ENCODE results near the gene ELL2. TPM values are rescaled to one million over a fixed set of nuclear protein-coding genes. Genes with fewer than 3 reads are reported as not detected.

Gene ELL2
- total and polyA plus RNA-seq, 9 of the 15 experiments (the other 6 are each of a cell fraction or from before 2014, with no cell fraction given) = 4.3 to 18.3 (median 14.5) TPM

GRCh38 chr5:95995962-95996489, 34.4 kb upstream of the ELL2 start:
- no peaks in the 10 kb centered on the region for H3K27me3 ChIP-seq (ENCODE audit: control insufficient read depth in 2 of 2, insufficient read depth in 2 of 2, low read length in 2 of 2)
- POLR2A ChIA-PET = interaction anchor here (1.0 to 1.2 kb wide), 4 partner anchors 11 to 35 kb away, joined by 3 read pairs; no protein-coding TSS in a partner anchor
- intact Hi-C loops (cut with micrococcal nuclease) = no loop called here

DNA sequence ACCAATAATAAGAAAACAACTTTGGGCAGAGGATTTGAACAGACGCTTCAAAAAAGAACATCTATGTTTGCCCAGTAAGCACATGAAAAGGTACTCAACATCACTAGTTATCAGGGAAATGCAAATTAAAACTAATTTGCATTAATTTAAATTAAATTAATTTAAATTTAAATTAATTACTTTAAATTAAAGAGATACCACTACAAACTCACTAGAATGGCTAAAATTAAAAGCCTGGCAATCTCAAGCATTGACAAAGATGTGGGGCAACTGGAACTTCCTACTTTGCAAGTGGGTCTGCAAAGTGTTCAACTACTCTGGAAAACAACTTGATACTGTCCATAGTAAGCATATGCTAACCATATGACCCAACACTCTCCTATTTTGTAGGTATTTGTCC, 32.1 kb upstream of the ELL2 start:
- POLR2A ChIA-PET = no interaction called here
- Histone ChIP-seq H3K9me1 (ENCODE audit: control insufficient read depth, insufficient read depth, low read length) (no peaks in the 10 kb centered on the region), H3K79me2 (ENCODE audit: control insufficient read depth, insufficient read depth, low read length) (no peaks in the 10 kb centered on the region), H3K36me3 (ENCODE audit: control insufficient read depth, insufficient read depth, low read length) (no peaks in the 10 kb centered on the region), H3K9ac (ENCODE audit: insufficient read depth in 1 of 2, low read depth in 2 of 2, low read length in 2 of 2) (no peak overlapping the region), H4K20me1 (replicated peaks; ENCODE audit: control insufficient read depth, insufficient read depth, low read length) (no peaks in the 10 kb centered on the region), H3K9me3 (replicated peaks; ENCODE audit: control insufficient read depth, insufficient read depth, low read depth, low read length) (no peaks in the 10 kb centered on the region), H3K4me2 (ENCODE audit: insufficient read depth, low read length) (no peak overlapping the region), H3K4me3 (no peak overlapping the region), H3K27ac (ENCODE audit: extremely low read depth, low read depth, low read length) (no peak overlapping the region), H3K27me3 (ENCODE audit: control insufficient read depth in 2 of 2, insufficient read depth in 2 of 2, low read length in 2 of 2) (no peaks in the 10 kb centered on the region), H3K4me1 (replicated peaks in 1 of 2; ENCODE audit: control insufficient read depth in 2 of 2, insufficient read depth in 2 of 2, low read length in 2 of 2) (peaks cover 0 to 5% of the 10 kb centered on the region in 2 experiments; a peak in 2 of 5 replicates), H2AFZ (ENCODE audit: low read depth, low read length) (no peak overlapping the region)
- 44% methylated on average over 1 of the region's 1 CpG for WGBS (ENCODE audit: insufficient coverage, low coverage, missing lambda C conversion rate)
- no peak for FAIRE-seq
- CTCF ChIA-PET (ENCODE audit: low intra/inter-chr PET ratio) = no interaction called here
- in situ Hi-C loops (cut with MboI) = no loop called here
- DNase-seq (ENCODE audit: extremely low read depth in 1 of 4, low spot score in 3 of 4) = no peak
- no TSS peak for BruUV-seq (replicated peaks)
- no peak for ATAC-seq
- intact Hi-C loops (cut with micrococcal nuclease) = no loop called here
- TF ChIP-seq ZNF324 (CRISPR knock-in tag; IDR thresholded peaks at IDR 0.05) (no peak), ZNF347 (CRISPR knock-in tag; IDR thresholded peaks at IDR 0.05; ENCODE audit: low read depth) (no peak), NCOR1 (IDR thresholded peaks at IDR 0.05) (no peak), ZNF124 (CRISPR knock-in tag; IDR thresholded peaks at IDR 0.05) (no peak), CCNT2 (IDR thresholded peaks at IDR 0.05; ENCODE audit: borderline replicate concordance, extremely low read depth, insufficient read length, low read depth, low read length) (no peak), ZNF586 (CRISPR knock-in tag; conservative IDR thresholded peaks at IDR 0.05) (no peak), ZNF778 (CRISPR knock-in tag; IDR thresholded peaks at IDR 0.05) (no peak), RUNX1 (IDR thresholded peaks at IDR 0.05; ENCODE audit: low read depth) (no peak), PTTG1 (tag; IDR thresholded peaks at IDR 0.05; ENCODE audit: low read depth) (no peak), THAP7 (CRISPR knock-in tag; IDR thresholded peaks at IDR 0.05) (no peak), TEAD4 (IDR thresholded peaks at IDR 0.05; ENCODE audit: low read length) (no peak), TEAD4 (CRISPR knock-in tag; IDR thresholded peaks at IDR 0.05; ENCODE audit: borderline replicate concordance) (no peak), SNIP1 (IDR thresholded peaks at IDR 0.05; ENCODE audit: low read depth) (no peak), THRAP3 (IDR thresholded peaks at IDR 0.05; ENCODE audit: borderline replicate concordance) (no peak)

More at GRCh38 chr5:95995962-95996489, 34.4 kb upstream of the ELL2 start:
- H3K4me1 ChIP-seq (replicated peaks in 1 of 2; ENCODE audit: control insufficient read depth in 2 of 2, insufficient read depth in 2 of 2, low read length in 2 of 2) = peaks cover 0 to 5% of the 10 kb centered on the region in 2 experiments; a peak in 2 of 5 replicates
- H3K9ac ChIP-seq (ENCODE audit: insufficient read depth in 1 of 2, low read depth in 2 of 2, low read length in 2 of 2) = no peak overlapping the region
- ATAC-seq (no peak), FAIRE-seq (no peak), DNase-seq (ENCODE audit: extremely low read depth in 1 of 4, low spot score in 3 of 4) (no peak)
- H3K36me3 ChIP-seq (ENCODE audit: control insufficient read depth, insufficient read depth, low read length) = no peaks in the 10 kb centered on the region
- H3K9me3 ChIP-seq (replicated peaks; ENCODE audit: control insufficient read depth, insufficient read depth, low read depth, low read length) = no peaks in the 10 kb centered on the region
- no peaks in the 10 kb centered on the region for H3K79me2 ChIP-seq (ENCODE audit: control insufficient read depth, insufficient read depth, low read length)
- H2AFZ ChIP-seq (ENCODE audit: low read depth, low read length) = peak overlapping the region; percentile 22; the same call in 1 of the 2 replicates
- CTCF ChIA-PET (ENCODE audit: low intra/inter-chr PET ratio) = no interaction called here
- in situ Hi-C loops (cut with MboI) = no loop called here
- H3K4me3 ChIP-seq = no peak overlapping the region
- no peaks in the 10 kb centered on the region for H3K9me1 ChIP-seq (ENCODE audit: control insufficient read depth, insufficient read depth, low read length)
- H4K20me1 ChIP-seq (replicated peaks; ENCODE audit: control insufficient read depth, insufficient read depth, low read length) = no peaks in the 10 kb centered on the region
- no TSS peak for BruUV-seq (replicated peaks)
- WGBS (ENCODE audit: insufficient coverage, low coverage, missing lambda C conversion rate) = 39% methylated on average over 3 of the region's 3 CpGs
- H3K27ac ChIP-seq (ENCODE audit: extremely low read depth, low read depth, low read length) = no peak overlapping the region
- no peak overlapping the region for H3K4me2 ChIP-seq (ENCODE audit: insufficient read depth, low read length)
- no peak for TF ChIP-seq CBX1 (IDR thresholded peaks at IDR 0.05; ENCODE audit: low read depth)
- no peak for TF ChIP-seq ATF1 (CRISPR knock-in tag; IDR thresholded peaks at IDR 0.05)
- 0 out of 2 replicates have a peak, but pooled peaks have one; percentile 15 for TF ChIP-seq ATF1 (tag; IDR thresholded peaks at IDR 0.05)
- TF ChIP-seq FOXJ3 (CRISPR knock-in tag; IDR thresholded peaks at IDR 0.05) = no peak

Data from K562 (cell line).